GM12891 (cell line): ENCODE data around the gene PTPN13.

ENCODE experiments used
- PAX5 ChIP-seq: IDR thresholded peaks from 2 replicates; pipeline ENCODE4 v1.6.1; 2011; ENCODE audit warnings: low read length, moderate library complexity, mild to moderate bottlenecking; ENCODE audit not compliant: insufficient read depth, severe bottlenecking
- POLR2A ChIP-seq: IDR thresholded peaks from 2 replicates; pipeline ENCODE4 v1.6.1; 2011; ENCODE audit warnings: low read depth, low read length, control low read depth
- POLR2AphosphoS5 ChIP-seq: IDR thresholded peaks from 2 replicates; pipeline ENCODE4 v1.6.1; 2011; ENCODE audit warnings: low read depth, low read length, control low read depth
- POU2F2 ChIP-seq: IDR thresholded peaks from 2 replicates; pipeline ENCODE4 v1.6.1; 2011; ENCODE audit warnings: low read depth, mild to moderate bottlenecking, control low read depth, low read length, moderate library complexity
- SPI1 ChIP-seq: IDR thresholded peaks from 2 replicates; pipeline ENCODE4 v1.6.1; 2011; ENCODE audit warnings: low read depth, low read length, control low read depth
- TAF1 ChIP-seq: IDR thresholded peaks from 2 replicates; pipeline ENCODE4 v1.6.1; 2011; ENCODE audit warnings: low read depth, low read length, control low read depth

DNA sequence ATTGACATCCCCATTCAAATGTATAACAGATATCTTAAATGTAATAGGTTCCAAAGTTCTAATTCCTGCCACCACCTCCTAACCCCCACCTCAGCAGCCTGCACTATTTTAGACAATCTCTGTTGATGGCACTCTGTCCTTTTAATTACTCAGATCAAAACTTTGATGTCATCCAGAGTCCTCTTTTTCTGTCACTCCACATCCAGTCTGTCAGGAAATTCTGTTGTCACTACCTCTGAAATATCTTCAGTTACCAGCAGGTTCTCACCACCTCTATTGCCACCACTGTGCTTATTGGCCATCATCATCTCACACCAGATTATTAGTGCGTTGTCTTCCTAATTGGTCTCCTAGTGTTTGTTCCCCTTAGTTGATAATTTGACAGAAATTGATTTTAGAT lies 76.2 kb downstream of the PTPN13 start:
- TF ChIP-seq TAF1 (no peak), POLR2A (no peak), POLR2AphosphoS5 (no peak), SPI1 (no peak), POU2F2 (no peak), PAX5 (no peak)
